ENCODE results near the gene FAIM2. TPM values are rescaled to one million over a fixed set of nuclear protein-coding genes. Genes with fewer than 3 reads are reported as not detected.
A peak's percentile ranks its signal among the peaks of the same experiment; 100 is the strongest.

FAIM2 gene
- total and polyA plus RNA-seq, 9 donors, result under 0.01 to 19.3 (median 2.4) TPM

DNA sequence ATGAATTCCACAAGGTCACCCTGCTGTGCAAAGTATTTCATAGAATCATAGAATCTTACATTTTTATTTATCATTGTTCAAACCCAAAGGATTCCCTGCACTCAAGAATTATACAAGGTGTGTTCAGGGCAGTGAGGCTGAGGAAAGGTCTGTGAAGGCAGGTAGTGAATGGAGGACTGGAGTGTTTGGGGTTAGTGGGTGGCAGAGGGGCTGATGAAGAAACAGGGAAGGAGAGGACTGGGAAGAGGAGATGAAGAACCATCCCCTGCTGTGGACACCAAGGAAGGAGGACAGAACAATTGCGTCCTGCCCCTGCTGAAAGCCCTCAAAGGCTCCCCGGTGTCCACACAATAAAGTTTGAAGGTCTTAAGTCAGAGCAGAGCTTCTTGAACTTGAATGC lies 50.0 kb downstream of the FAIM2 start:
- Histone ChIP-seq H3K4me1 (ENCODE audit: insufficient read depth) (no peaks in the 10 kb centered on the region), H3K27ac (no peak overlapping the region), H3K27me3 (no peaks in the 10 kb centered on the region), H3K36me3 (no peaks in the 10 kb centered on the region), H3K4me3 (no peak overlapping the region), H3K9me3 (no peaks in the 10 kb centered on the region)
- TF ChIP-seq EP300 (IDR thresholded peaks at IDR 0.05), result no peak
- TF ChIP-seq POLR2A (IDR thresholded peaks at IDR 0.05), result no peak
- TF ChIP-seq, protein P1, sequence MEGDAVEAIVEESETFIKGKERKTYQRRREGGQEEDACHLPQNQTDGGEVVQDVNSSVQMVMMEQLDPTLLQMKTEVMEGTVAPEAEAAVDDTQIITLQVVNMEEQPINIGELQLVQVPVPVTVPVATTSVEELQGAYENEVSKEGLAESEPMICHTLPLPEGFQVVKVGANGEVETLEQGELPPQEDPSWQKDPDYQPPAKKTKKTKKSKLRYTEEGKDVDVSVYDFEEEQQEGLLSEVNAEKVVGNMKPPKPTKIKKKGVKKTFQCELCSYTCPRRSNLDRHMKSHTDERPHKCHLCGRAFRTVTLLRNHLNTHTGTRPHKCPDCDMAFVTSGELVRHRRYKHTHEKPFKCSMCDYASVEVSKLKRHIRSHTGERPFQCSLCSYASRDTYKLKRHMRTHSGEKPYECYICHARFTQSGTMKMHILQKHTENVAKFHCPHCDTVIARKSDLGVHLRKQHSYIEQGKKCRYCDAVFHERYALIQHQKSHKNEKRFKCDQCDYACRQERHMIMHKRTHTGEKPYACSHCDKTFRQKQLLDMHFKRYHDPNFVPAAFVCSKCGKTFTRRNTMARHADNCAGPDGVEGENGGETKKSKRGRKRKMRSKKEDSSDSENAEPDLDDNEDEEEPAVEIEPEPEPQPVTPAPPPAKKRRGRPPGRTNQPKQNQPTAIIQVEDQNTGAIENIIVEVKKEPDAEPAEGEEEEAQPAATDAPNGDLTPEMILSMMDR (IDR thresholded peaks at IDR 0.05), result no peak
- WGBS, 3 donors, result 70 to 80% (median 70%) methylated on average over 2 of the region's 2 CpGs
- intact Hi-C loops (cut with DNase I), result no loop called here
- no peak for DNase-seq

- H3K27ac ChIP-seq, result no peak overlapping the region
- intact Hi-C loops (cut with DNase I), result no loop called here
- no peak for TF ChIP-seq POLR2A (IDR thresholded peaks at IDR 0.05)
- TF ChIP-seq EP300 (IDR thresholded peaks at IDR 0.05), result no peak
- TF ChIP-seq, protein P1 (IDR thresholded peaks at IDR 0.05), result no peak
- no peak overlapping the region for H3K4me3 ChIP-seq
- H3K36me3 ChIP-seq, result no peaks in the 10 kb centered on the region
- no peaks in the 10 kb centered on the region for H3K9me3 ChIP-seq
- WGBS, 3 donors, result 44 to 63% (median 46%) methylated on average over 2 of the region's 2 CpGs
- no peak for DNase-seq
- H3K27me3 ChIP-seq, result no peaks in the 10 kb centered on the region
- H3K4me1 ChIP-seq (ENCODE audit: insufficient read depth), result peaks cover 2% of the 10 kb centered on the region
These were observed 56.5 kb downstream of the FAIM2 start for GRCh38 chr12:49847161-49847560.

DNA sequence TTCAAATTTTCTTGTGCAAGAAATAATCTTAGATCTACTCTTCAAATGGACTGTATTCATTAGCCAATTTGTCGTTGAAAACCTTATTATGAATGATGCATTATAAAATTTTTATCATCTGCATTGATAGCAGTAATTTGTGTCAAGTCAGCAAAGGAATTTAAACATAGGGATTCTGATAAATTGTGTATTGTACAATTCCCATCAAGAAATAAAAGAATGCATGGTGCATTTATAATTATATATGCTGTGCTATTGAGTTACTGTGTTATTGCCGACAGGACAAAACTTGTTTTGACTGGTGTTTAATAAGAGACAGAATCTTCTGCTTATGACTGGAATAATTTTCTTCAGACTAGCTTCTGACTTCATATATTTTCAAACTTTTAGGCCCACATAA lies 57.7 kb downstream of the FAIM2 start:
- no peak for DNase-seq
- Histone ChIP-seq H3K36me3 (no peaks in the 10 kb centered on the region), H3K9me3 (no peaks in the 10 kb centered on the region), H3K27ac (no peak overlapping the region), H3K27me3 (no peaks in the 10 kb centered on the region), H3K4me3 (no peak overlapping the region), H3K4me1 (ENCODE audit: insufficient read depth) (peaks cover 6% of the 10 kb centered on the region)
- TF ChIP-seq POLR2A (IDR thresholded peaks at IDR 0.05), result no peak
- intact Hi-C loops (cut with DNase I), result no loop called here
- 69 to 81% (median 81%) methylated on average over 2 of the region's 2 CpGs for WGBS, 3 donors

DNA sequence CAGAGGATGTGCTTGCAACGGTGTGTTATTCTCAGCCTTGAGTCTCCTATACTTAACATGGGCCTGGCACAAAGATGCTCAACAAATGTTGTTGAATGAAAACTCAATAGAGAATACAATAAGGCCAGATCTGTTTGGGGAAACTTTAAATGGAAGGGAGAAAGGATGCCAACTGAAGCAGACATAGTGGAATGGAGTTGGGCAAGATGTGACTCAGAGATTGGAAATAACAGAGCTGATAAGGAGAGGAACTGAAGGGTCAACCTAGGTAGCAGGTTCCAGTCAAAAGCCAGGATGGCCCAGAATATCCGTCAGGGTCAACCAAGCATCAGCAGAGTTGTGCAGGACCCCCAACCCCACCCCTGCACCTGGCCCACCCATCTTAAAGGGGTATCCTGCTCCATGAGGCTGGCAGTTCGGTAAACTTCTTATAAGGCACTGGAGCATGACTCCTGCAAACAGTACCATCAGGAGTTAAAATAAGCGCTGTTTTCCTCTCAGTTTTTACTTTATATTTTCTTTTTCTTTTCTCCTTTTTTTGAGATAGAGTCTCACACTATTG lies 59.7 kb downstream of the FAIM2 start:
- peaks cover 6% of the 10 kb centered on the region for H3K4me1 ChIP-seq (ENCODE audit: insufficient read depth)
- TF ChIP-seq, protein P1 (IDR thresholded peaks at IDR 0.05), result no peak
- no peaks in the 10 kb centered on the region for H3K9me3 ChIP-seq
- H3K36me3 ChIP-seq, result no peaks in the 10 kb centered on the region
- no peaks in the 10 kb centered on the region for H3K27me3 ChIP-seq
- no peak overlapping the region for H3K27ac ChIP-seq
- no peak for DNase-seq
- intact Hi-C loops (cut with DNase I), result no loop called here
- WGBS, 3 donors, result 89 to 90% (median 90%) methylated on average over 4 of the region's 4 CpGs
- no peak overlapping the region for H3K4me3 ChIP-seq

DNA sequence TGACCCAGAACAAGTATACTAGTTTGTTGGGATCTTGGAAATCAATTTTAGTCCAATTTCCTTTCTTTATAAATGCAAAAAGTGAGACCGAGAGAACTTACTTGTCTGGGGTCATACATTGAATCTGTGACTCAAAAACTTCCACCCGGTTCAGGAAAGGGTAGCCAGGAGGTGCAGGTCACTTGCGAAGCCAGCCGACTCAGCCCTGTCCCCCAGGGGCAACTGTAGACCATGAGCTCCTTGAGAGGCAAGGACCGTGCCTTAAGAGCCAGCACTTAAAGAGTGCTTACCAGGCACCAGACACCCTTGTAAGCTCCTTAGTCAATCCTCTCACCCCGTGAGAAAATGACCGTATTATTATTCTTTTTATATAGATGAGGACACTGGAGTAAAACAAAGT lies 60.3 kb downstream of the FAIM2 start:
- intact Hi-C loops (cut with DNase I), result no loop called here
- TF ChIP-seq EP300 (IDR thresholded peaks at IDR 0.05) (no peak), POLR2A (IDR thresholded peaks at IDR 0.05) (no peak)
- TF ChIP-seq, protein P1 (IDR thresholded peaks at IDR 0.05), result no peak

More for the DNA sequence above, 60.3 kb downstream of the FAIM2 start:
- peaks cover 6% of the 10 kb centered on the region for H3K4me1 ChIP-seq (ENCODE audit: insufficient read depth)
- H3K27ac ChIP-seq, result peak overlapping the region in 1 of 2 donors; percentile 85
- no peaks in the 10 kb centered on the region for H3K27me3 ChIP-seq
- WGBS, 3 donors, result 72 to 80% (median 75%) methylated on average over 7 of the region's 7 CpGs
- H3K36me3 ChIP-seq, result no peaks in the 10 kb centered on the region
- H3K4me3 ChIP-seq, result peak overlapping the region; percentile 71
- H3K9me3 ChIP-seq, result no peaks in the 10 kb centered on the region
- no peak for DNase-seq
